SH-SY5Y (cell line): ENCODE results near the gene TMEM37.

Experiments
- GATA2 ChIP-seq: IDR thresholded peaks from 2 replicates; pipeline ENCODE4 v1.6.1; 2011; ENCODE audit warnings: mild to moderate bottlenecking, low read depth, low read length
- GATA3 ChIP-seq: IDR thresholded peaks from 2 replicates; pipeline ENCODE4 v1.6.1; 2011; ENCODE audit warnings: low read depth, mild to moderate bottlenecking, low read length, moderate library complexity

Gene TMEM37

GRCh38 chr2:119468154-119468955, 36.7 kb downstream of the TMEM37 start:
- TF ChIP-seq GATA3: no peak
- TF ChIP-seq GATA2: no peak

GRCh38 chr2:119469131-119469530, 37.5 kb downstream of the TMEM37 start:
- no peak for TF ChIP-seq GATA3
- no peak for TF ChIP-seq GATA2

- TF ChIP-seq GATA2 (no peak), GATA3 (no peak)
These were observed 38.1 kb downstream of the TMEM37 start for GRCh38 chr2:119469661-119470297.

GRCh38 chr2:119472749-119473148, 41.1 kb downstream of the TMEM37 start:
- TF ChIP-seq GATA3 (no peak), GATA2 (no peak)

GRCh38 chr2:119473621-119474370, 42.1 kb downstream of the TMEM37 start:
- no peak for TF ChIP-seq GATA2
- no peak for TF ChIP-seq GATA3

GRCh38 chr2:119474371-119475224, 42.9 kb downstream of the TMEM37 start:
- TF ChIP-seq GATA2: no peak
- no peak for TF ChIP-seq GATA3

- TF ChIP-seq GATA2 (no peak), GATA3 (no peak)
These were observed 43.7 kb downstream of the TMEM37 start for GRCh38 chr2:119475225-119475856.

- no peak for TF ChIP-seq GATA3
- no peak for TF ChIP-seq GATA2
These were observed 44.2 kb downstream of the TMEM37 start for GRCh38 chr2:119475857-119476244.

- TF ChIP-seq GATA3 (no peak), GATA2 (no peak)
These were observed 44.9 kb downstream of the TMEM37 start for GRCh38 chr2:119476301-119477112.

- TF ChIP-seq GATA2: no peak
- TF ChIP-seq GATA3: no peak
These were observed 45.5 kb downstream of the TMEM37 start for GRCh38 chr2:119477113-119477505.

- TF ChIP-seq GATA2: no peak
- TF ChIP-seq GATA3: no peak
These were observed 46.7 kb downstream of the TMEM37 start for GRCh38 chr2:119478188-119478977.

GRCh38 chr2:119478978-119479295, 47.3 kb downstream of the TMEM37 start:
- TF ChIP-seq GATA3 (no peak), GATA2 (no peak)

- TF ChIP-seq GATA2 (no peak), GATA3 (no peak)
These were observed 48.5 kb downstream of the TMEM37 start for GRCh38 chr2:119480184-119480583.

GRCh38 chr2:119480718-119481142, 49.1 kb downstream of the TMEM37 start:
- TF ChIP-seq GATA3 (no peak), GATA2 (no peak)
